Neural progenitor cell (in vitro differentiated cells): Measurements from ENCODE around the gene SPDYC.

Experiments
- EZH2 ChIP-seq: fragments of 200-600 bp; sonication (generic); IDR thresholded peaks from 2 replicates; pipeline ENCODE4 v1.6.1; 2017; ENCODE audit warnings: antibody characterized with exemption, mild to moderate bottlenecking, moderate library complexity
- EZH2phosphoT487 ChIP-seq: fragments of 200-600 bp; sonication (generic); IDR thresholded peaks from 2 replicates; pipeline ENCODE4 v1.6.1; 2017; ENCODE audit warnings: antibody characterized with exemption
- TF ChIP-seq, protein P1 (sequence below): fragments of 200-600 bp; sonication (generic); IDR thresholded peaks from 2 replicates; pipeline ENCODE4 v1.5.1; 2017; ENCODE audit warnings: antibody characterized with exemption, mild to moderate bottlenecking

DNA sequence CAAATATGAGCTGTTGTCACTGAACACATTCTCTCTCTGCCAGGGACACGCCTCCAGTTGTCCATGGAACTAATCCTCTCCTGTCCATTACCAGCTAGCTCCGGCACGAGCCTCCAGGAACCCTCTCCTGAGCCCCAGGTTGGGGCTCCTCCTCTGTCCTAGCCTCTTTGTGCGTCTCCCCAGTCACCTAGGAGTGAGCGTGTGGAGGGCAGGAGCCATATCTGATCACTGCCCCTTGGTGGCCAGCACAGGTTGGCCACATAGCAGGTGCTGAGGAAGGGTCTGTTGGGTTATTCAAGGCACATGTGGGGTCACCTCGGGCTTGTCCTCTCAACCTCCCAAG, 38.2 kb upstream of the SPDYC start:
- TF ChIP-seq EZH2 (no peak), EZH2phosphoT487 (no peak)
- TF ChIP-seq, protein P1, sequence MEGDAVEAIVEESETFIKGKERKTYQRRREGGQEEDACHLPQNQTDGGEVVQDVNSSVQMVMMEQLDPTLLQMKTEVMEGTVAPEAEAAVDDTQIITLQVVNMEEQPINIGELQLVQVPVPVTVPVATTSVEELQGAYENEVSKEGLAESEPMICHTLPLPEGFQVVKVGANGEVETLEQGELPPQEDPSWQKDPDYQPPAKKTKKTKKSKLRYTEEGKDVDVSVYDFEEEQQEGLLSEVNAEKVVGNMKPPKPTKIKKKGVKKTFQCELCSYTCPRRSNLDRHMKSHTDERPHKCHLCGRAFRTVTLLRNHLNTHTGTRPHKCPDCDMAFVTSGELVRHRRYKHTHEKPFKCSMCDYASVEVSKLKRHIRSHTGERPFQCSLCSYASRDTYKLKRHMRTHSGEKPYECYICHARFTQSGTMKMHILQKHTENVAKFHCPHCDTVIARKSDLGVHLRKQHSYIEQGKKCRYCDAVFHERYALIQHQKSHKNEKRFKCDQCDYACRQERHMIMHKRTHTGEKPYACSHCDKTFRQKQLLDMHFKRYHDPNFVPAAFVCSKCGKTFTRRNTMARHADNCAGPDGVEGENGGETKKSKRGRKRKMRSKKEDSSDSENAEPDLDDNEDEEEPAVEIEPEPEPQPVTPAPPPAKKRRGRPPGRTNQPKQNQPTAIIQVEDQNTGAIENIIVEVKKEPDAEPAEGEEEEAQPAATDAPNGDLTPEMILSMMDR, result no peak
